ENCODE results near the gene IHH. TPM values are rescaled to one million over a fixed set of nuclear protein-coding genes. Genes with fewer than 3 reads are reported as not detected.

IHH gene
- total and polyA plus RNA-seq, 2 of the 8 experiments (the other 6 are each of a cell fraction or from before 2014, with no cell fraction given), result 0.03 TPM; not detected in 1

DNA sequence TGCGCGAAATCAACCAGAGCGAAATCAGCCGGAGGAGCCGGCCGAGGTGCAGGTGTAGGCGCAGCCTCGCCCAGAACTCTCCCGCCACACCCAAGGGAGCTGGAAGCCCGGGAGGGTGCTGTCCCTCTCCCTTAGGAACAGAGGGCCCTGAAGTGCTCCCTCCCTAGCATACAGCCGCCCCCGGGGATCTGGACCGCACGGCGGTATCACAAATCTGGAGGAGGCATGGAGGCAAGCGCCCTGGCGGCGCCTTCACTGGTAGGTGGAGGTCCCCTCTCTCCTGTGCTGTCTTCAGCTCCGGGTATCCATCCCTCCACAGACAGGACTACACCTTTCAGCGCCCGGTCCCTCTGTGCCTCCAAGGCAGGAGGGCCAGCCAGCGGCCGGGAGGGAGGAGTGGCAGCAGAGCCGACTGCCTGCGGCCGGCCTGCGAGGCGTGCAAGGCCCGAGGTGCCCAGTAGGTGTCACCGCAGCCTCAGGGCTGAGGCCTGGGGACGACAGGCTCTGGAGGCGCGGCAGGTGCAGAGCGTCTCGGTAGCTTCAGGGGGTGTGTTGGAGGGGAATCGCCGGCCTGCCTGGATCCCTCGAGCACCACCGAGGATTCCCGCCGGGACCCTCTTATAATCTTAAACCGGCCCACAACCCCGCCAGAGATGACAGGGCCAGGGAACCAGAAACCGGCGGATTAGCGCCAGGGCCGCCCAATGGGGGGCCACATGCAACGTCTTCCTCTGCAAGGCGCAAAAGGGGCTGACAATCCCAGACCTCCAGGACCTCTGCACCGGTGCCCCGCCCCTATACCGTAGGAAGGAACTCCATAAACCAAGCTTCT, 2.8 kb downstream of the IHH start (continued):
- TF ChIP-seq EZH2 (IDR thresholded peaks at IDR 0.05; ENCODE audit: low read depth, low read length, severe bottlenecking) (peak; percentile 12), JUND (IDR thresholded peaks at IDR 0.05; ENCODE audit: low read length) (0 out of 2 replicates have a peak, but pooled peaks have one; percentile 17), NRF1 (IDR thresholded peaks at IDR 0.05; ENCODE audit: low read depth, low read length) (no peak), SRF (IDR thresholded peaks at IDR 0.05; ENCODE audit: low read depth, low read length) (no peak), YY1 (IDR thresholded peaks at IDR 0.05; ENCODE audit: low read depth, low read length) (no peak), TAF7 (optimal IDR thresholded peaks at IDR 0.05; ENCODE audit: borderline replicate concordance, low read depth, low read length) (no peak), KDM4A (IDR thresholded peaks at IDR 0.05; ENCODE audit: low read depth, low read length, severe bottlenecking) (peak; percentile 30), TBP (IDR thresholded peaks at IDR 0.05; ENCODE audit: low read depth, low read length) (peak; percentile 40; the same call in 1 of the 2 replicates), TEAD4 (IDR thresholded peaks at IDR 0.05; ENCODE audit: low read depth, low read length) (no peak)
- TF ChIP-seq, protein P1, sequence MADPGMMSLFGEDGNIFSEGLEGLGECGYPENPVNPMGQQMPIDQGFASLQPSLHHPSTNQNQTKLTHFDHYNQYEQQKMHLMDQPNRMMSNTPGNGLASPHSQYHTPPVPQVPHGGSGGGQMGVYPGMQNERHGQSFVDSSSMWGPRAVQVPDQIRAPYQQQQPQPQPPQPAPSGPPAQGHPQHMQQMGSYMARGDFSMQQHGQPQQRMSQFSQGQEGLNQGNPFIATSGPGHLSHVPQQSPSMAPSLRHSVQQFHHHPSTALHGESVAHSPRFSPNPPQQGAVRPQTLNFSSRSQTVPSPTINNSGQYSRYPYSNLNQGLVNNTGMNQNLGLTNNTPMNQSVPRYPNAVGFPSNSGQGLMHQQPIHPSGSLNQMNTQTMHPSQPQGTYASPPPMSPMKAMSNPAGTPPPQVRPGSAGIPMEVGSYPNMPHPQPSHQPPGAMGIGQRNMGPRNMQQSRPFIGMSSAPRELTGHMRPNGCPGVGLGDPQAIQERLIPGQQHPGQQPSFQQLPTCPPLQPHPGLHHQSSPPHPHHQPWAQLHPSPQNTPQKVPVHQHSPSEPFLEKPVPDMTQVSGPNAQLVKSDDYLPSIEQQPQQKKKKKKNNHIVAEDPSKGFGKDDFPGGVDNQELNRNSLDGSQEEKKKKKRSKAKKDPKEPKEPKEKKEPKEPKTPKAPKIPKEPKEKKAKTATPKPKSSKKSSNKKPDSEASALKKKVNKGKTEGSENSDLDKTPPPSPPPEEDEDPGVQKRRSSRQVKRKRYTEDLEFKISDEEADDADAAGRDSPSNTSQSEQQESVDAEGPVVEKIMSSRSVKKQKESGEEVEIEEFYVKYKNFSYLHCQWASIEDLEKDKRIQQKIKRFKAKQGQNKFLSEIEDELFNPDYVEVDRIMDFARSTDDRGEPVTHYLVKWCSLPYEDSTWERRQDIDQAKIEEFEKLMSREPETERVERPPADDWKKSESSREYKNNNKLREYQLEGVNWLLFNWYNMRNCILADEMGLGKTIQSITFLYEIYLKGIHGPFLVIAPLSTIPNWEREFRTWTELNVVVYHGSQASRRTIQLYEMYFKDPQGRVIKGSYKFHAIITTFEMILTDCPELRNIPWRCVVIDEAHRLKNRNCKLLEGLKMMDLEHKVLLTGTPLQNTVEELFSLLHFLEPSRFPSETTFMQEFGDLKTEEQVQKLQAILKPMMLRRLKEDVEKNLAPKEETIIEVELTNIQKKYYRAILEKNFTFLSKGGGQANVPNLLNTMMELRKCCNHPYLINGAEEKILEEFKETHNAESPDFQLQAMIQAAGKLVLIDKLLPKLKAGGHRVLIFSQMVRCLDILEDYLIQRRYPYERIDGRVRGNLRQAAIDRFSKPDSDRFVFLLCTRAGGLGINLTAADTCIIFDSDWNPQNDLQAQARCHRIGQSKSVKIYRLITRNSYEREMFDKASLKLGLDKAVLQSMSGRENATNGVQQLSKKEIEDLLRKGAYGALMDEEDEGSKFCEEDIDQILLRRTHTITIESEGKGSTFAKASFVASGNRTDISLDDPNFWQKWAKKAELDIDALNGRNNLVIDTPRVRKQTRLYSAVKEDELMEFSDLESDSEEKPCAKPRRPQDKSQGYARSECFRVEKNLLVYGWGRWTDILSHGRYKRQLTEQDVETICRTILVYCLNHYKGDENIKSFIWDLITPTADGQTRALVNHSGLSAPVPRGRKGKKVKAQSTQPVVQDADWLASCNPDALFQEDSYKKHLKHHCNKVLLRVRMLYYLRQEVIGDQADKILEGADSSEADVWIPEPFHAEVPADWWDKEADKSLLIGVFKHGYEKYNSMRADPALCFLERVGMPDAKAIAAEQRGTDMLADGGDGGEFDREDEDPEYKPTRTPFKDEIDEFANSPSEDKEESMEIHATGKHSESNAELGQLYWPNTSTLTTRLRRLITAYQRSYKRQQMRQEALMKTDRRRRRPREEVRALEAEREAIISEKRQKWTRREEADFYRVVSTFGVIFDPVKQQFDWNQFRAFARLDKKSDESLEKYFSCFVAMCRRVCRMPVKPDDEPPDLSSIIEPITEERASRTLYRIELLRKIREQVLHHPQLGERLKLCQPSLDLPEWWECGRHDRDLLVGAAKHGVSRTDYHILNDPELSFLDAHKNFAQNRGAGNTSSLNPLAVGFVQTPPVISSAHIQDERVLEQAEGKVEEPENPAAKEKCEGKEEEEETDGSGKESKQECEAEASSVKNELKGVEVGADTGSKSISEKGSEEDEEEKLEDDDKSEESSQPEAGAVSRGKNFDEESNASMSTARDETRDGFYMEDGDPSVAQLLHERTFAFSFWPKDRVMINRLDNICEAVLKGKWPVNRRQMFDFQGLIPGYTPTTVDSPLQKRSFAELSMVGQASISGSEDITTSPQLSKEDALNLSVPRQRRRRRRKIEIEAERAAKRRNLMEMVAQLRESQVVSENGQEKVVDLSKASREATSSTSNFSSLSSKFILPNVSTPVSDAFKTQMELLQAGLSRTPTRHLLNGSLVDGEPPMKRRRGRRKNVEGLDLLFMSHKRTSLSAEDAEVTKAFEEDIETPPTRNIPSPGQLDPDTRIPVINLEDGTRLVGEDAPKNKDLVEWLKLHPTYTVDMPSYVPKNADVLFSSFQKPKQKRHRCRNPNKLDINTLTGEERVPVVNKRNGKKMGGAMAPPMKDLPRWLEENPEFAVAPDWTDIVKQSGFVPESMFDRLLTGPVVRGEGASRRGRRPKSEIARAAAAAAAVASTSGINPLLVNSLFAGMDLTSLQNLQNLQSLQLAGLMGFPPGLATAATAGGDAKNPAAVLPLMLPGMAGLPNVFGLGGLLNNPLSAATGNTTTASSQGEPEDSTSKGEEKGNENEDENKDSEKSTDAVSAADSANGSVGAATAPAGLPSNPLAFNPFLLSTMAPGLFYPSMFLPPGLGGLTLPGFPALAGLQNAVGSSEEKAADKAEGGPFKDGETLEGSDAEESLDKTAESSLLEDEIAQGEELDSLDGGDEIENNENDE (IDR thresholded peaks at IDR 0.05; ENCODE audit: insufficient replicate concordance, low read length), result no peak

All from H1 (cell line).